AG09319 (cell line): ENCODE results near the gene ALOX5.
"Not testable (repeated sequence)": the region's sequence is repeated elsewhere in the genome, so short reads cannot be mapped to it uniquely, and the experiment has no call there.

Experiments used
- DNase-seq: peaks from one replicate; pipeline ENCODE4 v3.0.0-alpha.2; 2010; ENCODE audit warnings: low read depth; ENCODE audit errors: extremely low read depth
- TF ChIP-seq, protein P1 (sequence below): IDR thresholded peaks from 2 replicates; pipeline ENCODE4 v1.5.1; 2011; ENCODE audit warnings: low read depth, mild to moderate bottlenecking, inconsistent platforms, low read length, moderate library complexity

The ALOX5 gene

DNA sequence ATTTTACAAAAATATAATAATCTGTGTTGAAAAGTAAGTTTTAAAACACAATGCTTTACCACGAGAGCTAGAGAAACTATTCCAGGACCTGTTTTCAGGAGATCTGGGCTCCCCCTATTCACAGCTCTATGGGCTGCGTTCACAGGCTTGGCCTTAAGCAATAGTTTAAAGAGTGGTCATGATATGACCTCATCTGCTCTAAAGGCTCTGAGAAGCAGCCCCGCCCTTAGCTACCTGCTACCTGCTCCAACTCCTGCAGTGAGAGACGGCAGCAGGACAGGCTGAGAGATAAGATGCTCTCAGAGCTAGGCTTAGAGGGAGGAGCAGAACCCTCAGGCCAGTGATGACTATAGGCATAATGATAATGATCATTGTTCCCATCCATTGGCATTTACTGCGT, 12.6 kb downstream of the ALOX5 start:
- TF ChIP-seq, protein P1, sequence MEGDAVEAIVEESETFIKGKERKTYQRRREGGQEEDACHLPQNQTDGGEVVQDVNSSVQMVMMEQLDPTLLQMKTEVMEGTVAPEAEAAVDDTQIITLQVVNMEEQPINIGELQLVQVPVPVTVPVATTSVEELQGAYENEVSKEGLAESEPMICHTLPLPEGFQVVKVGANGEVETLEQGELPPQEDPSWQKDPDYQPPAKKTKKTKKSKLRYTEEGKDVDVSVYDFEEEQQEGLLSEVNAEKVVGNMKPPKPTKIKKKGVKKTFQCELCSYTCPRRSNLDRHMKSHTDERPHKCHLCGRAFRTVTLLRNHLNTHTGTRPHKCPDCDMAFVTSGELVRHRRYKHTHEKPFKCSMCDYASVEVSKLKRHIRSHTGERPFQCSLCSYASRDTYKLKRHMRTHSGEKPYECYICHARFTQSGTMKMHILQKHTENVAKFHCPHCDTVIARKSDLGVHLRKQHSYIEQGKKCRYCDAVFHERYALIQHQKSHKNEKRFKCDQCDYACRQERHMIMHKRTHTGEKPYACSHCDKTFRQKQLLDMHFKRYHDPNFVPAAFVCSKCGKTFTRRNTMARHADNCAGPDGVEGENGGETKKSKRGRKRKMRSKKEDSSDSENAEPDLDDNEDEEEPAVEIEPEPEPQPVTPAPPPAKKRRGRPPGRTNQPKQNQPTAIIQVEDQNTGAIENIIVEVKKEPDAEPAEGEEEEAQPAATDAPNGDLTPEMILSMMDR, result no peak
- DNase-seq, result no peak

DNA sequence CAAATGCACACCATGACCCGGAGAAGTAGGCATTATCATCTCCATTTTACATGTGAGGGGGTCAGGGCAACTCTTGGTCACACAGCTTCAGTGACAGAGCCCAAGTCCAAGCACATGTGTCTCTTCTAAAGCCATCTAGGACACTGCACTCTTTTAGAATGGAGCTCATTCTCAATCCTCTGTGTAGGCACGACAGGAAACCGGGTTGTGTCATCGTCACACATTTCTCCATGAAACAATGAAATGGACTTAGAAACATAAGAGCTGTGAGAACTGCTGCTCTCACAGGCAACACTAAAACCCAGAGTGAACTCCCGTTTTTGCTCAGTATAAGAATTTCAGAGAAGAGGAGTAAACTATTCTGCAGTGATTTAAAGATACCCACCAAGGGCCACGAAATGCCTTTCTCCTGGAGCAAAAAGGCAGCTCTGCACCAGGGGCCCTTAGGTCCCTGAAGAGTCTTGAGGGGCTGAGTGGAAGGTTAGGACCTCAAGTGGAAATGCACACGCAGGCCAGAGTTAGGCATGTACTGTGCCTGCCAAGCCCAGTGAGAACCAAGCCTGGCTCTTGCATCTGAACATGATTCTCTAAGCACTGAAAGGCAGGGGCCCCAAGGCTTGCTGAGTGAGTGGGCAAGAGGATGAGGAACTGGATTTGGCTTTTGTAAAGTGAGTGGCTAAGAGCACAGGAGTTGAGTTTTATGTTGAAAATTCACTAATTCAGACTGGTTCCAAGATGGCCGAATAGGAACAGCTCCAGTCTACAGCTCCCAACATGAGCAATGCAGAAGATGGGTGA, 13.3 kb downstream of the ALOX5 start:
- DNase-seq, result no peak
- TF ChIP-seq, protein P1, result no peak

DNA sequence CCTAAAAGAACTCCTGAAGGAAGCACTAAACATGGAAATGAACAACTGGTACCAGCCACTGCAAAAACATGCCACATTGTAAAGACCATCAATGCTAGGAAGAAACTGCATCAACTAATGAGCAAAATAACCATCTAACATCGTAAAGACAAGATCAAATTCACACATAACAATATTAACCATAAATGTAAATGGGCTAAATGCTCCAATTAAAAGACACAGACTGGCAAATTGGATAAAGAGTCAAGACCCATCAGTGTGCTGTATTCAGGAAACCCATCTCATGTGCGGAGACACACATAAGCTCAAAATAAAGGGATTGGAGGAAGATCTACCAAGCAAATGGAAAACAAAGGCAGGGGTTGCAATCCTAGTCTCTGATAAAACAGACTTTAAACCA, 15.7 kb downstream of the ALOX5 start:
- not testable (repeated sequence) for DNase-seq

DNA sequence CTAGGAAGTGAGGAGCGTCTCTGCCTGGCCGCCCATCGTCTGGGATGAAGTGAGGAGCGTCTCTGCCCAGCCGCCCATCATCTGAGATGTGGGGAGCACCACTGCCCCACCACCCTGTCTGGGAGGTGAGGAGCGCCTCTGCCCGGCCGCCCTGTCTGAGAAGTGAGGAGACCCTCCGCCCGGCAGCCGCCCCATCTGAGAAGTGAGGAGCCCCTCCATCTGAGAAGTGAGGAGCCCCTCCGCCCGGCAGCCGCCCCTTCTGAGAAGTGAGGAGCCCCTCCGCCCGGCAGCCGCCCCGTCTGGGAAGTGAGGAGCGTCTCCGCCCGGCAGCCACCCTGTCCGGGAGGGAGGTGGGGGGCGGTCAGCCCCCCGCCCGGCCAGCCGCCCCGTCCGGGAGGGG, 17.6 kb downstream of the ALOX5 start:
- DNase-seq, result not testable (repeated sequence)

DNA sequence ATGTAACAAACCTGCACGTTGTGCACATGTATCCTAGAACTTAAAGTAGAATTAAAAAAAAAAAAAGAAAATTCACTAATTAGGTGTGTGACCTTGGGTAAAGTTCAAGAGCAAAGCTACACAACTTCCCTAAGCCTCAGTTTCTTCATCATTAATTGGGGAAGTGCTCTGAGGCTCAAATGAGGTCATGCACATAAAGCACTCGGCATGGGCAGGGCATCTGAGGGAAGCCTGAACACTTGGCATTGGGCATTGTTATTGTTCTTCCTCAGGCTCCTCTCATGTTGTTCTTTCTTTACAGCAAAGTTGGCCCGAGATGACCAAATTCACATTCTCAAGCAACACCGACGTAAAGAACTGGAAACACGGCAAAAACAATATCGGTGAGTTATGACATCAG, 21.5 kb downstream of the ALOX5 start:
- no peak for DNase-seq
- TF ChIP-seq, protein P1, result no peak

DNA sequence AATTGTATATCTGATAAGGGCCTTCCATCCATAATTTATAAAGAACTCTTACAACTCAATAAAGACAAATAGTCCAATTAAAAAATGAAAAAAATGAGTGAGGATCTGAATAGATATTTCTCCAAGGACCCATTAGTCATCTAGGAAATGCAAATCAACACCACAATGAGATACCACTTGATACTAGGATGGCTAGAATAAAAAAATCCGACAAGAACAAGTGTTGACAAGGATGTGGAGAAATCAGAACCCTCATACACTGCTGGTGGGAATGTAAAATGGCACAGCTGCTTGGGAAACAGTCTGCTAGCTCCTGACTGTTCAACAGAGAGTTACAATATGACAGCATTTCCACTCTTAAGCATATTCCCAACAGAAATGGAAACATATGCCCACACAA, 24.6 kb downstream of the ALOX5 start:
- TF ChIP-seq, protein P1, result no peak
- DNase-seq, result no peak

DNA sequence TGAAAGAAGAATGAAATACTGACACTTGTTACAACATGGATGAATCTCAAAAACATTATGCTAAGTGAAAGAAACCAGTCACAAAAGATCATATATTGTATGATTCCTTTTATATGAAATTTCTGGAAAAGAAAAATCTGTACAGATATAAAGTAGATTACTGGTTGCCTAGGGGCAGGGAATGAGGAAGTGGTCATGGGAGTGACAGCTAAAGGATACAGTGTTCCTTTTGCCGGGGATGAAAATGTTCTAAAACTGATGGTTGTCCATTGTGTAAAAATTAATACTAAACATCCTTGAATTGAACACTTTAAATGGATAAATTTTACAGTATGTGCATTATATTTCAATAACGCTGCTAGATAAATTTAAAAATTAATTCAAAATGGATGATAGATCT, 25.1 kb downstream of the ALOX5 start:
- DNase-seq, result no peak
- TF ChIP-seq, protein P1, result no peak

DNA sequence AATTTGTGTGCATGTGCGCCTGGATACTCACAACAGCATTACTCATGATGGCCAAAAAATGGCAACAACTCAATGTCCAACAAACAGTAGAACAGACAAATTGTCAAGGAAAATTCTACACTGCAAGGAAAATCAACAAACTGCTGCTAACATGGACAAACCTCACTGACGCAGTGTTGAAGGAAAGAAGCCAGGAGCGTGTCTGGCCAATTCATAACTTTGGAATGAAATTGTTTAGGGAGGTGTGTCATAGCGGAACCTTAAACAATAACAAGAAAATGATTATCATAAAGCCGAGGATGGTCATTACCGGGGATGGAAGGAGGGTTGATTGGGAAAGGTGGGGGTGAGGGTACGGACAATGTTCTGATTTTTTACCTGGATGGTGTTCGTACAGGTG, 29.1 kb downstream of the ALOX5 start:
- DNase-seq, result no peak
- TF ChIP-seq, protein P1, result no peak
